Effector CD8-positive, alpha-beta T cell (primary cell): ENCODE results near the gene STEAP3.

Experiments used
- DNase-seq: peaks from one replicate; lab custom pipeline; 2025; lab: John Stamatoyannopoulos, UW

The STEAP3 gene

DNA sequence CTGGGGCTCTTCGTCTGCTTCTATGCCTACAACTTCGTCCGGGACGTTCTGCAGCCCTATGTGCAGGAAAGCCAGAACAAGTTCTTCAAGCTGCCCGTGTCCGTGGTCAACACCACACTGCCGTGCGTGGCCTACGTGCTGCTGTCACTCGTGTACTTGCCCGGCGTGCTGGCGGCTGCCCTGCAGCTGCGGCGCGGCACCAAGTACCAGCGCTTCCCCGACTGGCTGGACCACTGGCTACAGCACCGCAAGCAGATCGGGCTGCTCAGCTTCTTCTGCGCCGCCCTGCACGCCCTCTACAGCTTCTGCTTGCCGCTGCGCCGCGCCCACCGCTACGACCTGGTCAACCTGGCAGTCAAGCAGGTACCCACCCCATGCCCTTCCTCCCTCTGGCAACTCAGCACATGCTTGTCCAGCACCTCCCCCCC is 24.2 kb downstream of the STEAP3 start:
- DNase-seq = no peak

- DNase-seq = no peak
These were observed 24.7 kb downstream of the STEAP3 start for GRCh38 chr2:119248311-119248710.

DNA sequence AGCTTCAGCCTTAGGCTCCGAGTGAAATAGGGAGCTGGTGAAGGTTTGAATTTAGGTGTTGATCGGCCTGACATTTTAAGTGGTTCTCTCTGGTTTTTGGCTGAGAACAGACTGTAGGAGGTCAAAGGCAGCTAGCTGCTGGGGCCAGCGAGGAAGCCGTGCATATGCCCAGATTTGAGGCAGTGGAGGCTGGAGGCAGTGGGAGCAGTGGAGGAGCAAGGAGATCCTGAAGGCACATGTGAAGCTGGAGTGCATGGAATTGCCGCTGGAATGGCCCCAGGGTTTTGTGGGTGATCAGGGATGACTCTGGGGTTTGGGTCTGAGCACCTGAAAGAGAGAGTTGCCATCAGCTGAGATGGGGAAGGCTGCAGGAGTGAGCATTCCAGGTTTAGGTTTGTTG is 25.1 kb downstream of the STEAP3 start:
- no peak for DNase-seq

DNA sequence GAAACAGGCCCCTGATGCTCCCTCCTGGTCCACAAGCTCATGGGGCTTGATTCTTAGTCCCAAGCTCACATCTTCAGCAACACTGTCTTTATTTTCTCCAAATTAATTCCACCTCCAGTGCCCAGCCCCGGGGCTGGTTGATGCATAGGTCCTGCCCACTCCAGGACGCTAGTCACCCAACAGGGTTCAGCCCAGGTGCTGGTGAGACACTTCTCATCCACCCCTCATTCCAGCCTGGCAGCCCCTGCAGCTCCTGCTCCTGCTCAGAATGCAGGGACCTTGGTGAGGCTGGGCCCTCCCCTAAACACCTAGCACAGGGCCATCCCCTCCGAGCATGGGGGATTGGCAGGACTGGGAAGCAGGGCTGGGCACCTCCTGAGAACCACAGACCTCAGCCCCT is 25.7 kb downstream of the STEAP3 start:
- no peak for DNase-seq

DNA sequence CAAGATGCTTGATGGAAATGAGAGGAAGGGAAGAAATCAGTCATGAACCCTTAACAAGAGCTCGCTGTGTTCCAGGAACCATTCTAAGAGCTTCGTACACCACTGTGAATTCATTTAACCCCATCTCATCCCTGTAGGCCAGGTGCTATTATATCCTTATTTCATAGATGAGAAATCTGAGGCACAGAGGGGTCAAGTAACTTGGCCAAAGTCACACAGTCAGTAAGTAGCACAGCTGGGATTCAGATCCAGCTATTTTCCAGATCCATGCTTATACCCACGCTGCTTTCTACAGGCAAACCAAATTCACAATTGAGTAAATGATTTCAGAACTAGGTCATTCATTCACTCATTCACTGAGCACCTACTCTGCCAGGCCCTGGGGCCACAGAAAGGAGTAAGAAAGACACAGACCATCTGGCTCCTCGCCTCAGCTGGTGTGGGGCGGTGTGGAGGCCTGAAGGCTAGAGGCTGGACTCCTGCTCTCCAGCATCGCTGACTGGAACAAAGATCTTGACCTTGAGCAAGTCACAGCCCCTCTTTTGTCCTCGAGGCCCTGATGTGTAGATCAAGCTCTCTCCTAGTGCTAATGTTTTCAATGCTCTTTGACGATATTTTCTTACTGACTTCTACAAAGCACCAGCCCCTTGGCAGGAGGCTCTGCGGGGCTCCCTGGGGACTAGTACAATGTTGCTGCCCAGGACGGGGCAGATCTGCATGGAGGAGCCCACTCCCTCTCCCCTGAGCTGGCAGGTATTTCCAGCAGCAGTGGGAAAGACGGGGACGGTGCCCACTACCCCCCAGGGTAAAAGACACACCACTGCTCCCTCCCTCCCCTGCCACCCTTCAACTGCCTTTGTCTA is 26.5 kb downstream of the STEAP3 start:
- DNase-seq = no peak

GRCh38 chr2:119250718-119251290 is 27.2 kb downstream of the STEAP3 start:
- DNase-seq = no peak

- no peak for DNase-seq
These were observed 28.0 kb downstream of the STEAP3 start for GRCh38 chr2:119251652-119252051.

GRCh38 chr2:119252186-119253113 is 28.8 kb downstream of the STEAP3 start:
- DNase-seq = no peak

DNA sequence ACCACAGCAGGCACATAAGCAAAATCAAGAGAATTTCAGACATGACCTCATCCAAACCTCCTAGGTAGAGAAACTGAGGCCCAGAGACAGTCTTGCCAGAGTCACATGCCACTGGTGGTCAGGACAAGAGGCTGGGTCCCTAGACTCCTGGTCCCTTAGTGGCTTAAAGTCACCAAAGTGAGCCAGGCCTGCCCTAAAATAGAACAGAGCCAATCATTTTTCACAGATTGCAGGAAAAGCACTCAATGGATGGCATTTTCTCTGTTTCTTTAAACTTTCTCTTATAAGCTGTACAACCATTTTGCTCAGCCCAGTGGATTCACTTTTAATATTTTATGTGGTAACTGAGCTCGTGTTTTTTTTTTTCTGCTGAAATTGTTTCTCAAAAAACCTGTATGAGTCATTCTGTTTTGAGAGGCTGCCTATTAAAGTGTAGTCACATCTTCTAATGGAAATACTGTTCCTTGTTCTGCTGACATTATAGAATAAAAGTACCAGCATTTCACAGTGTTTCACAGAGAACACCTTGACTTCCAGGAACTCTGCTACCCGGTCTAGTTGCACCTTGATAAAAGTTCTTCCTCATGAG is 29.6 kb downstream of the STEAP3 start:
- DNase-seq = no peak

GRCh38 chr2:119253760-119254600 is 30.3 kb downstream of the STEAP3 start:
- no peak for DNase-seq

- no peak for DNase-seq
These were observed 31.0 kb downstream of the STEAP3 start for GRCh38 chr2:119254601-119255080.

GRCh38 chr2:119255760-119256581 is 32.3 kb downstream of the STEAP3 start:
- DNase-seq = no peak

DNA sequence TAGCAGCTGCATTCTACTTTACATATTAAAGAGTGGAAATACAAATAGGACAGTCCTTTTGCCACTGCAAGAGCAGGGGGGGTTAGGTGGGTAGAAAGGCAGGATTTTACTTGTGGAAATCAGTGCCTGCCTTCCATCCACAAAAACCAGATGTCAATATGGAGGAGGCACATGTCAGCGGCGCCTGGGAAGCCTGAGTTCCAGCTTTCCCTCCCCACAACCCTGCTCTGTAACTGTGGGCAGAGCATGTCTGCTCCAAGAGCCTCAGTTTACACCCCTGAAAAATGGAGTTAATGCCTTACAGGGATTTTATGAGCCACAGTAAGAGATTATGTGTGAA is 32.9 kb downstream of the STEAP3 start:
- no peak for DNase-seq

DNA sequence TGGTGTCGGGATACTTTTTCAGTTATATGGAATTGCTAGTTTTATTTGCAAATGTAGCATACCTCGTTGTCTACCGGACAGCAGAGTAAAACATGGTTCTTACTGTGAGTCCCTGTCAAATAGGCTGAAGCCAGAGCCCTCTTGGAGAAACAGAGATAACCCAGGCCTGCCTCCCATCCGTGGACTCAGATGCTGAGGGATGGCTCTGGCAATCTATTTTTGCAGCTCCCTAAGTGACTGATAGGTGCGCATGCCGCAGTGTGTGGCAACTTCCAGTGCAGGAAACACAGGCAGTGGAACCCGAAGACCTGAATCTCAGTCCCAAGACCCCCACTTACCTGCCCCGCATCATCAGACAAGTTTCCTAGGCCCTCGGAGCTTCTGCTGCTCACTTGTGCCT is 33.6 kb downstream of the STEAP3 start:
- no peak for DNase-seq

- no peak for DNase-seq
These were observed 35.7 kb downstream of the STEAP3 start for GRCh38 chr2:119259296-119259860.

GRCh38 chr2:119260646-119261492 is 37.2 kb downstream of the STEAP3 start:
- DNase-seq = no peak

DNA sequence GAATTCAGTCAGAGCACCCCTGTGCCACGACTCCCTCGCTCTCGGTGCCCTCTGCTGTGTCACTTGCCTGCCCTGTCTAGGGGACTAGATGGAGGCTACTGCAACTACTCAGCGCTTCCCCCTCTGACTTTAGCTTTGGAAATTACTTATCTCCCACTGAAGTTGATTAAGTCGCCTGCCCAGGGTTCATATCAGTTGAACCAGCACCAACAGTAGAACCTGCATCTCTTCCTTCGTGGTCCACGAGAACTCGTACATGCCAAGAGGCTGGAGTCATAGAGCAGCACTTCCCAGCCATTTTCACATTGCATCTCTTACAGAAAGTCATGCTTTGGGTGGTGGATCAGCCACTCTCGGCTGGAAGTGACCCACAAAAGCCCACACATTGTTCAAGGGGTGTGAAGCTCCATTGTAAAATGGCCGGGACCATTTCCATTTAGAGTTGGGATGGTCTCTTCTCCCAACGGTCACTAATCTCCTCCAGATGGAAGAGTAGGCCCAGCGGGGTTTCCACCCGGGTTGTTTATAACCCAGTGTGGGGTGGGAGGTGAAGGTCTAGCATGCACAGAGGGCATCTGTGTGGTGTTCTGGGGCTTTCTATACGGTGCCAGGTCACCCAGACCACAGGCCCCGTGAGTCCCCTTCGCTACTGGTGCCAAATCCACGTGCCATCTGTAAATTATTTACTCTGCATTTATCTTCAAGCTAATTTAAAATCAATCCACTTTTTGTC is 38.0 kb downstream of the STEAP3 start:
- DNase-seq = no peak

DNA sequence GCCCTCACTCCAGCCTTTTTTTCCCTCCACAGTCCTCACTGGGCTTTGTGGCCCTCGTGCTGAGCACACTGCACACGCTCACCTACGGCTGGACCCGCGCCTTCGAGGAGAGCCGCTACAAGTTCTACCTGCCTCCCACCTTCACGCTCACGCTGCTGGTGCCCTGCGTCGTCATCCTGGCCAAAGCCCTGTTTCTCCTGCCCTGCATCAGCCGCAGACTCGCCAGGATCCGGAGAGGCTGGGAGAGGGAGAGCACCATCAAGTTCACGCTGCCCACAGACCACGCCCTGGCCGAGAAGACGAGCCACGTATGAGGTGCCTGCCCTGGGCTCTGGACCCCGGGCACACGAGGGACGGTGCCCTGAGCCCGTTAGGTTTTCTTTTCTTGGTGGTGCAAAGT is 39.4 kb downstream of the STEAP3 start:
- no peak for DNase-seq
